Effector CD8-positive, alpha-beta T cell (primary cell): Measurements from ENCODE around the gene MRPL27.
"Not testable (repeated sequence)": the region's sequence is repeated elsewhere in the genome, so short reads cannot be mapped to it uniquely, and the experiment has no call there.

Source experiments
- DNase-seq: peaks from one replicate; lab custom pipeline; 2025; lab: John Stamatoyannopoulos, UW
- total RNA-seq, 4 experiments: gene quantifications; one replicate each; lab custom pipeline; 2026; lab: John Stamatoyannopoulos, UW

Gene MRPL27
- total RNA-seq = 23.6 to 30.3 (median 26.9) reads per million in 4 experiments

DNA sequence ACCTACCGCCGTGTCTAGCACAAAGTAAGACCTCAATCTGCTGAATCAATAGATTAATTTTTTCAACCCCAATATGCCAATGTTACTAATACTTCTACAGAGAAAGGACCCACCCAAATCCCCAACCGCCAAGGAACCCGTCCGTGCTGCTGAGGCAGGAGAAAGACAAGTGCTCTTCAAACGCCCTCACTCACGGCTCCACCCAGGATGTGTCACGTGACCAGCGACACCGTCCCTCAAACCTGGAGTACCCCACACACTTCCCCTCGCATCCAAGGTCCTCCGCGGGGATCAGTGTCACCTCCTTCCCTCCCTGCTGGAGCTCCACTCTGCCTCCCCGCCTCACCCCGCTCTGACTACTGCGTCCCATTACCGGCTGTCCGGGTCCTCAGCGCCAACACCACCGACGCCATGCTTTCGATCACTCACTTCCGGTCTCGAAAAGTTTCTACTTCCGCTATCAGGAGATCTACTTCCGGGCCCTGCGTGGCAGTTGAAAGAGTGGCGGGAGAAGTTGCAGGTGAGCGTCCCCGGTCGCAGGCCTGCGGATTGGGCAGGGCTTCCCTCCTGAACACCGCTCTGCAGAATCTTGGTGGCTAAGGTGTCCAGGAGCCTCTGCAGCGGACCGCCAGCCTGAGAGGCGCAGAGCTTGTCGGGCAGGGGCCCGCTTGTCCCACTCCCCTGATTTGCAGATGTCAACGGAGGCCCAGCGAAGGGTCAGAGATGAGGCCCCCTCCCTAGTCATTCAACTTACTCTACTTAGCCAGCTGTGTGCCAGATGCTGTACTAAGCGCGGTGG is at the start of gene MRPL27, which contains the start of gene EME1:
TSS of gene MRPL27 (minus strand) at position 427 of the 799 bp plus-strand sequence. CDS start at position 413, 14 bp downstream.
TSS of gene EME1 (plus strand) at position 472 of the 799 bp plus-strand sequence. CDS start 1,980 bp downstream, outside the sequence.
- DNase-seq = peak; percentile 74

DNA sequence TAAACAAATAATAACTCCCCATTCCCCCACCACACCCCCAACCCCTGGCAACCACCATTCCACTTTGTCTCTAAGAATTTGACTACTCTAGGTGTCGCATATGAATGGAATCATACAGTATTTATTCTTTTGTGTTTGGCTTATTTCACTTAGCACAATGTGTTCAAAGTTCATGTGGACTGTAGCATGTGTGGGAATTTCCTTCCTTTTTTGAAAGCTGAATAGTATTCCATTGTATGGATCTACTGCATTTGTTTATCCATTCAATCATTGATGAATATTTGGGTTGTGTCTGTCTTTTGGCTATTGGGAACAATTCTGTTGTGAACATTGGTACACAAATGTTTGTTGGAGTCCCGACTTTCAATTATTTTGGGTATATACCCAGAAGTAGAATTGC is 49.8 kb upstream of the MRPL27 start:
- DNase-seq = no peak

DNA sequence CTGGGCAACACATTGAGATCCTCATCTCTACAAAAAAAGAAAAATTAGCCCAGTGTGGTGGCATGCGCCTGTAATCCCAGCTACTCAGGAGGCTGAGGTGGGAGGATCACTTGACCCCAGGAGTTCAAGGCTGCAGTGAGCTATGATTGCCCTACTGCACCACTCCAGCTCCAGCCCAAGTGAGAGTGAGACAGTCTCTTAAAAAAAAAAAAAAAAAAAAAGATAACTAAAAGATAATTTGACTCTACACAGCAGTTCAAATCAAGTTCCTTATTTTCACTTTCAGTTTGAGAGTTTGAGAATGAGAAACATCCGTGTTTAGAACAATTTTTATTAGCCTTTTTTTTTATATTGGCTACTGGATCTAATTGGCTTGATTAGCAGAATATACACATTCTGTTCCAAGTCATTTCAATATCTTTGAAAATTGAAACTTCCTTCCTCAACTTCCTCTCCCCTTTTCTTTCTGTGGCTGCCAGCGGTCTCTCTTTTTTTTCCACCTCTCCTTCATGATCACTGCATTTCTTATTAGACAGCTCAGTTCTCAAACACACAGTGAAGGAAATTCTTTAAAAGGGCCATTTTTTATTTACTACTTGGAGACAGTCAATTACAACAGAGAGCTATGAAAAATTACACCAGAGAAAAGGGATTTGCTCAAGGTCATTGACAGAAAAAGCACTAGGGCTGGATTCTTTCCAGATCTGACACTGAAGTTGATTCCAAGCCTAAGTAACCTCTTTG is 48.5 kb upstream of the MRPL27 start:
- DNase-seq = no peak

DNA sequence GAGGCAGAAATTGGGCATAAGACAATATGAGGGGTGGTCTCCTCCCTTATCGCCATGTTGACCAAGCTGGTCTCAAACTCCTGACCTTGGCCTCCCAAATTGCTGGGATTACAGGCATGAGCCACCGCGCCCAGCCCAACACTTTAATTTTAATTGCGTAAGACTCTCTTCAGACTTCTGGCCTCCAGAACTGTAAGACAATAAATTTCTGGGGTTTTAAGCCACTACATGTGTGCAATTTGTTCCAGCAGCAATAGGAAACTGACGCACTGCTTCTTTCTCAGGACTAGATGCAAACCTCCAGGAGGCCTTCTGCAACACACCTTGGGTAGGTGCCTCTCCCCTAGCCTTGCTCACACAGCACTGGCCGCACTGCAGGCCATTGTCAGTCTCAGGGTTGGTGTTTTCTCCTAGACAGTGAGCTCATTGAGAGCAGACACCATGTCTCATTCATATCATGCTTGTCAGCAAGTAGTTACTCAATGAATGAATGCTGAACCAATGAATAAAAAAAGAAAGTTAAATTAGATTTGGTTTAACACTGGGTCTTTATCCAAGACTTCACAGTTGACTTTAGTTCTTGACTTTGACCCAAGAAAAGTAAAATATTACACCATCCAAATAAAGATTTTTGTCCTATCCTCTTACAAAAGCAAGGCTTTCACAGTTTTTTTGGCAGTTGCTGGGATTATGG is 47.6 kb upstream of the MRPL27 start:
- DNase-seq = no peak

DNA sequence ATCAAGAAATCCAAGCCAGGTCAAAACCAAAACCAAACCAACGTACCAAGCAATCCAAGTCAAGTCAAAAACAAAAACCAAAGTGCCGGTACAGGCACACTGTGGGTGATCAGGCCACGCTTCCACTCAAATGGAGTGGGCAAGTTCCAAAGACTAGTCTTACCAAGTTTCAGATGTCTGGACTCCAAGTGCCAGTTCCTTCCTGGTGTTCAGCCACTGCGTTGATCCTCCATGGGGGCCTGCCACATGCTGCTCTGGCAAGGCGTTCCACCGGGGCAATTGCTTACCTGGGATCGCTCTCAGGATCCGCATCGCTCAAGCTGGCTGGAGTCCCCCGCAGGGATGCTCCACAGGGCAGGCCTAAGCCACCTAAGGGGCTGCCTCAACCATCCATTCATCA is 46.6 kb upstream of the MRPL27 start:
- not testable (repeated sequence) for DNase-seq

DNA sequence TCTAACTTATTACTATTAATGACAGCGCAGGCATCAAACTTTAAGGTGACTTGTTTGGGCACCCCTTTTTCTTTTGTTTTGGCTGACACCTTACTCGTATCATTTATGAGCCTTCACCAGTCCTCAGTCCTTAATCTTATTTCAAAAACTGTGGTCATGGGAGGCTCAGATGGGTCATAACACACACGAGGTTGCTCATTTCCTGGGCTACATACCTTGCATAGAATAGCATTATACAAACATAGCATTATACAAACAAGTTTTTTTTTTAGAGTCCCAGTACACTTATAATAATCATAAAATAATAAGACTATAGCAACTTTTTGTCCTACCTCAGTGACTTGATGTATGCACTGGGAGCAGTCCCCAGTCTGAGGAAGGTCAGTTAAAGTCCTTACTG is 41.8 kb upstream of the MRPL27 start:
- no peak for DNase-seq

DNA sequence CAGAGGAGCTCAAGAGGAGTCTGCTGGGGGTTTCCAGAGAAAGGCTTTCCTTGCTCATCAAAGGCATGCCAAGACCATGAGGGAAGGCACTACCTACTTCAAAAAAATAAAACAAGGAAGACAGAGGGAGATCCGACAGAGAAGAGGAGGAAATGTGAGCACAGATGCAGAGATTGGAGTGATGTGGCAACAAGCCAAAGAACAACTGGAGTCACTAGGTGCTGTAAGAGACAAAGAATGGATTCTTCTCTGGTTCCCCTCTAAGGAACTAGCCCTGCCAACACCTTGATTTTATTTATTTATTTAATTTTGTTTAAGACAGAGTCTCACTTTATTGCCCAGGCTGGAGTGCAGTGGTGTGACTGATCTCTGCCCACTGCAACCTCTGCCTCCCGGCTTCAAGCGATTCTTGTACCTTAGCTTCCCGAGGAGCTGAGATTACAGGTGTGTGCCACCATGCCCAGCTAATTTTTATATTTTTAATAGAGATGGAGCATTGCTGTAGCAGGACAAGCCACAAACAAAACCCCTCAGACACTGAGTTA is 39.3 kb upstream of the MRPL27 start:
- DNase-seq = no peak

DNA sequence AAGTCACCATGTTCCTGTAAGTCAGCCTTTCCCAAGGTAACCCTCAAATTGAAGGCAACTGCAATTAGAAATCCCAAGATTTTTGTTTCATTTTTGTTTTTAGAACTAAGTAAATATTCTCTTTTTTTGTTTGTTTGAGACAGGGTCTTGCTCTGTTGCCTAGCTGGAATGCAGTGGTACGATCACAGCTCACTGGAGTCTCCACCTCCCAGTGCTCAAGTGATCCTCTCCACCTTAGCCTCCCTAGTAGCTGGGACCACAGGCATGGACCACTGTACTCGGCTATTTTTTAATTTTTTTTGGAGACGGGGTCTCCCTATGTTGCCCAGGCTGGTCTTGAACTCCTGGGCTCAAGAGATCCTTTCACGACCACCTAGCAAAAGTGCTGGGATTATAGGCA is 34.9 kb upstream of the MRPL27 start:
- DNase-seq = no peak

DNA sequence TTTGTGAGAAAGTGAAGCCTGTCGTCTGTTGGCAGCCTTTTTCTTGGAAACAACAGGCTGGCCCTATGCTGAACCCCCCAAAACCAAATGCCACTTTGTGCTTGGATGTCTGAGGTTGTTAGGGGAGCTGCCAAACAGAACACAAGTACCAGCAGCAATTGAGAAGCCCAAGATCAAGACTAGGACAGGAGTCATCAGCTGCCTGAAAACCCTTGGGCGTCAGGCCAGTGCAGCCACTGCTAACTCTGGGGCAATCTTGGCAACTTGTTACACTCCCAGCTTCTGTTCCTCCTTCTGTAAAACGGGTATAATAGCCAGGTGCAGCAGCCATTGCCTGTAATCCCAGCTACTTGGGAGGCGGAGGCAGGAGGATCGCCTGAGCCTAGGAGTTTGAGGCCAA is 33.6 kb upstream of the MRPL27 start:
- no peak for DNase-seq

DNA sequence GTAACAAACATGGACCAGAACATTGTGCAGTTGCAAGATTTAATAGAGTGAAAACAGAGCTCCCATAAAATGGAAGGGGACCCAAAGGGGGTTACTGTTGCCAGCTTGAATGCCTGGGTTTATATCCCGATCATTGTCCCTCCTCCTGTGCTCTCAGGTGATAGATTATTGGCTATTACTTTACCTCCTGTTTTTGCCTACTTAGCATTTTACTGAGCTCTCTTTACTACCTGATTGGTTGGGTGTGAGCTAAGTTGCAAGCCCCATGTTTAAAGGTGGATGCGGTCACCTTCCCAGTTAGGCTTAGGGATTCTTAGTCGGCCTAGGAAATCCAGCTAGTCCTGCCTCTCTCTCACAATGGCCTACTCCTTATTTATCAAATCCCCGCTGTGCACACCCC is 32.4 kb upstream of the MRPL27 start:
- not testable (repeated sequence) for DNase-seq

DNA sequence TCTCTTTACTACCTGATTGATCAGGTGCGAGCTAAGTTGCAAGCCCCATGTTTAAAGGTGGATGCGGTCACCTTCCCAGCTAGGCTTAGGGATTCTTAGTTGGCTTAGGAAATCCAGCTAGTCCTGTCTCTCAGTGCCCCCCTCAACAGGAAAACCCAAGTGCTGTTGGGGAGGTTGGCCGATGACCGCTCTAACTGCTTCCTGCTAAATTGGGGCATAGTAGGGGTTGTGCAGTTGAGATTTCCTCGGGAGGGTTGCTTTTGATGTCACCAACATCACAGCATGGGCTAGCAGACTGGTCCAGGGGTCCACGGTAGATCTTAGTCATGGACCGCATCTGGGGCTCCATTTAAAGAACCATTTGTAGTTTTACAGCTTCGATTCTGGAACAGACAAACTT is 26.6 kb upstream of the MRPL27 start:
- DNase-seq = not testable (repeated sequence)

DNA sequence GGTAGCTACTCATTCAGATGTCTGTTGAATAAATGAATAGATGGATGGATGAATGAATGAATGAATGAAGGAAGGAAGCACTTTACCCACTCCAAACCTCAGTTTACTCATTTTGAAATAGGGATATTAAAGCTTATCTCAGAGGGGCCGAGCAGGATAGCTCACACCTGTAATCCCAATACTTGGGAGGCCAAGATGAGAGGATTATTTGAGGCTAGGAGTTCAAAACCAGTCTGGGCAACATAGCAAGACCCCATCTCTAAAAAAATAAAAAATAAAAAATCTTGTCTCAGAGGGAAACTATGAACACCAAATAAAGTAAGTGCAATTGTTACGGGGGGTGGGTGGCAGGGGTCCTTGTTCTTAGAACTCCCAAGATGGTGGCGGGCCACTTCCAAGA is 25.7 kb upstream of the MRPL27 start:
- DNase-seq = not testable (repeated sequence)

DNA sequence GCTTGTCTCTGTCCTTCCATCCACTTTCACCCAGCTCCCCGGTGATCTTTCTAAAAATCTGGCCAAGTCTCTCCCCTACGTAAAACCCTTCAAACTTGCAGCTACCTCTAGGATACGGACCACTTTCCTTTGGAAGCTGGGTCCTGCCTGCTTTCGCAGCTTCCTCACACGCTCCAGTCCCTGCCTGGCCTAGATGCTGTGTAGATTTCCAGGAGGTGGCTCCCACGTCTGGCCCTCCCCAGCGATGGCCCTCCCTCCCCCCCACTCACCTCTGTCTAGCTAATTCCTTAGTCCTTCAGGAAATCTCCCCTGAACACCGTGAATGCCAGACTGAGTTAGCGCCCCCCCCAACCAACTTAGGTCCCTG is 24.9 kb upstream of the MRPL27 start:
- DNase-seq = no peak

DNA sequence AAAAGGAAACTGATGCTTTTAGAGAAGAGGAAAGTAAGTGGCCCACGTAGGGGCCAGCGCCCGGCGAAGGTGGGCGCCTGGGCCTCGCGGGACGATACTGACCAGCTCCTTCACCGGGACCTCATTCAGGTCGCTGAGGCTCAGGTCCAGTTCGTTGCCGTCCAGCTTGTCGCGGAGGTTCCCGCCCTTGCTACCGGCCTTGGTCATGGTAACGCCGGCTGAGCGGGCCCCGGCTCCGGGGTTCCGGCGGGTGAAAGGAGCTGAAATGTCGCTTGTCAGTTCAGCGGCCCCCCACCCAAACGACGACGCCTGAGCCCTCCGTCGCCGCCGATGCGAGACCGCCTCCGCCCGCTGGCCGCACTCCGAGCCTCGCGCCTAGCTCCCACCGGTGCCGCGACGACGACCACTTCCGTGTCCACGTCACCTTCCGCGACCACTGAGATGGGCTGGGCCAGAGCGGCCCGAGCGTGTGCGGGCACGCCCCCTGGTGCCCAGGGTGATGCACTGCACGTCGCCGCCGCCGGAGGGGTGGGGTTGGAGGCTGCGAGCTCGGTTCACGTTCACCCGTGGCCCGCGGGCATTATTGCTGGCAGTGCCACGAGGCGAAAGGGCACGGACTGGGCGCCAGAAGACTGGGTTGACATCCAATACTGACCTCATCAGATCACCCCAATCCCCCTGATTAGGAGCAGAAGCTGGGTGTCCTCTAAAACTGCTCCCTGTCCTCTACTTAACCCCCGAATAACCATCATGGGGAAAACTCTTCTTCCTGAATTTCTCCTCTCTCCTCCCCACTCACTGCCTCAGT is 24.3 kb upstream of the MRPL27 start, which contains the start of gene LRRC59:
TSS of gene LRRC59 (minus strand) at position 413 of the 808 bp plus-strand sequence. CDS start at position 207, 206 bp downstream.
- peak; percentile 90 for DNase-seq

DNA sequence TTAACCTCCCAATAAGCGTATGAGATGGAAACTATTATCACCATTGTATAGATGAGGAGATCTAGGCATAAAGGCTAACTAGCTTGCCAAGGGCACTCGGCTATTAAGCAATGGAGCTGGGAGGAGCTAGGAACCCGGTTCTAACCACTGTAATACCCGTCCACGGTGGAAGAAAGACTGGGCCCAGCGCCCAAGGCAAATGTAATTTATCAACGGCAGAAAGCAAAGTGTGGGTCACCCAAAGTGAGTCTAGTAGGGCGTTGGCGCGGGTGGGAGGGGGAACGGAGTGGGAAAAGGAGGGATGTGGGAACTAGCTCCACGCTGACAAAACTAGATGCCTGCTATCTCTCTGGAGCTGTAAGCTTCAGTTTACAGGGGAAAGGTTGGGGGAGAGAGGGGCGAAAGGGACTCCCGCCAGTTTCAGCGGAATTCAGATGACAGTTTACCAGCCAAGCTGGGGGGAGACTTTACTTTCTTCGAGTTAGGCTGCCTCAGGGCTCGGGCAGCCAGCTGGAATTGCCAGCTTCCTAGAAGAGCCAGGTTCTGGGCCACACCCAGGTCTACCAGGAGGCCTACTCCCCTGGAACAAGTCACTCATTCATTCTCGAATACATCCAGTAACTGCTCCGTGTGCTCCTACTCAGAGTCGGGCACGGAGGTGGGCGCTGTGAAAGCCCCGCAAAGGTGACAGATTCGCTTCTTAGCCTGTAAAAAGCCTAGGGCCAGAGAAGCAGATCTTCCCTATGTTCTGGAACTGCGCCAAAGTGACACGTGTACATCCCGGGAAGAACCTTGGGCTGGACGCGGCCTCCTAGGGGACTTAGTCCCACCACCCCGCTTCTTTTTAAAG is 23.5 kb upstream of the MRPL27 start:
- no peak for DNase-seq

DNA sequence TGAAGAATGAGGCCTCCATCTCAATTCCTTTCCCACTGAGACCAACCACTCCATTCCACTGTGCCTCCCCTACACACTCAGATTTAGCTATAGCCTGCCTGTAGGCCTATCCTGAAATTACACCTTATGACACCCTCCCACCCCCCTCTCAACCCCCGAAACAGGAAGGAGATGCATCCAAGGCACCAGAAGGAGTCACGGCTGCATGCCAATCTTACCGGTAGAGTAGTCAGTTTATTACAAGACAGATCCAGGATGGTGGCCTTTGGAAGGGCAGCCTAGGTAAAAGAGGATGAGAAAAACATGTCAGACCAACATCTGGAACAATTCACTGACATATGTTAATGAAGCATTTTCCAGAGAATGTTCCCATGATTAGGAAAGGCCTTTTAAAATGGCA is 21.7 kb upstream of the MRPL27 start:
- DNase-seq = no peak

DNA sequence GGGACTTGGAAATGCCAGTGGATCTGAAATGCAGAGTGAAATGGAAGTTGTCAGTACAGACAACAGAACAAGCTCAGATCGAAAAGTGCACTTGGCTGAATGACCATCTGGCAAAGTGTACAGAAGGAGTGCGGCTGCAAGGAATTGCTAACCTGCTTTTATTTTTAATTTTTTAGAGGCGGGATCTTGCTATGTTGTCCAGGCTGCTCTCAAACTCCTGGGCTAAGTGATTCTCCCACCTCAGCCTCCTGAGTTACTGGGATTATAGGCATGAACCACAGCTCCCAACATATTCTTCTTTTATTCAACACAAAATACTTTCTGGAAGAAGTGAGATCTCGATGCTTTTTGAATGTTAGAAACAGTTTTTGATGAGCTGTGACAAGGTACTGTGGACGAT is 20.7 kb upstream of the MRPL27 start:
- DNase-seq = no peak

DNA sequence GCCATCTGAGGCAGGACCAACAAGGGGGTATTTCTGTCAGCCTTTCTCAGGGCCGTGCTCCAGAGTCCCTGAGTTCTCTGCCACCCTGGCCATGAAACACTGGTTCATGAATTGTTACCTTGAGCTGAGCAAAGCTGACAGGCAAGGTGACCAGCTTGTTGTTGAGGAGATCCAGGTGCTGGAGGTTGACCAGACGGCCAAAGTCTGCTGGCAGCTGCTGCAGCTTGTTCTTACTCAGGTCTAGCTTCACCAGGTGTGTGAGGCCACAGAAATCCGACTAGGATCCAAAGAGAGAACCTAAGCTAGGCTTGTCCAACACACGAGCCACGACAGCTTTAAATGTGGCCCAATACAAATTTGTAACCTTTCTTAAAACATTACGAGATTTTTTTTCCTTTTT is 19.6 kb upstream of the MRPL27 start:
- no peak for DNase-seq

DNA sequence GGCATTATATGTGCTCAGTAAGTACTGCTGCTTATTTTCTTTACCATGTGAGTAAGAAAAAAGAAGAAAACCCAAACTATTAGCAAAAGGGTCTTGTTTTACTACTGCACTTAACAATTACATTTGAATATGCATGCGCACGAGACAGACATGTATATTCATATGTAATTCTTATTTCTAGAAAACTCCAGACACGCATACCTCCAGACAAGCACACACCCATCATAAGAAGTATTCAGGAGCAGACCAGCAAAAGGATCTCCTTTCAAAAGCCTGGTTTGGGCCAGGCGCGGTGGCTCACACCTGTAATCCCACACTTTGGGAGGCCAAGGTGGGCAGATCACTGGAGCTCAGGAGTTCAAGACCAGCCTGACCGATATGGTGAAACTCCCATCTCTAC is 16.6 kb upstream of the MRPL27 start:
- DNase-seq = no peak

DNA sequence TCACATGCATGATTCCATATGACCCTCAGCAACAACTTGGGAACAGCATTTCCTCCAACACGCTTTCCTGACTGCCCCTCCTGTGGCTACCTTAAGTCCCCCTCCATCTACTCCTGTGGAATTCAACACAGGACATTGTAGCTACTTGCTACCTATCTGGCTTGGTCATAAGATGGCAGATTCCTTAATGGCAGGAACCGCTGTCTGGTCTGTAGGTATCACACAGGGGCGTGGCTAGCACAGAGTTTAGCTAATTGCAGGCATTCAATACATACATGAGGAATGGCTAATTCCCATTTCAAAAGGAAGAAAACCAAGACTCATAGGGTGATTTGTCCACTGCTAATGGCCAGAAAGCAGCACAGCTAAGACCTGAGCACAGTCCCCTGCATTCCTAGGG is 15.7 kb upstream of the MRPL27 start:
- DNase-seq = no peak
